Fibroblast of peridontal ligament (primary cell): ENCODE measurements around the gene SAMD4A.

Source experiments
- DNase-seq: peaks from one replicate; pipeline ENCODE4 v3.0.0-alpha.2; 2010; ENCODE audit errors: extremely low read depth

The SAMD4A gene

DNA sequence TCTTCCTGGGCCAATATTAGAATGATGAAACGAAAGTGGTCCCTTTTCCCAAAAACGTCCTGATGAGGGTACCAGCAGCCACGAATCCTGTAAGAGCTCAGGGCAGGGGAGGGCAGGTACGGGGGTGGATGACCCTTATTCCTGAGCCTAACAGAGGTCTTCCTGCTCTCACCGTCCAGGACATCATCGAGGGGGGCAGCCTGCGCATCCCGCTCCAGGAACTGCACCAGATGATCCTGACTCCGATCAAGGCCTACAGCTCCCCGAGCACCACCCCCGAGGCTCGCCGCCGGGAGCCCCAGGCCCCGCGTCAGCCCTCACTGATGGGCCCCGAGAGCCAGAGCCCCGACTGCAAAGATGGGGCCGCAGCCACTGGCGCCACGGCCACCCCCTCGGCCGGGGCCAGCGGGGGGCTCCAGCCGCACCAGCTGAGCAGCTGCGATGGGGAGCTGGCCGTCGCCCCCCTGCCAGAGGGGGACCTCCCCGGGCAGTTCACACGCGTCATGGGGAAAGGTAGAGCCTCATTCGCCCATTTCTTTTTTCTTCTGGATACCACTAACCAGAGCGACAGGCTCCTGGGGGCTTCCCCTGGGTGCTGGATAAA is 193.2 kb downstream of the SAMD4A start:
- no peak for DNase-seq

DNA sequence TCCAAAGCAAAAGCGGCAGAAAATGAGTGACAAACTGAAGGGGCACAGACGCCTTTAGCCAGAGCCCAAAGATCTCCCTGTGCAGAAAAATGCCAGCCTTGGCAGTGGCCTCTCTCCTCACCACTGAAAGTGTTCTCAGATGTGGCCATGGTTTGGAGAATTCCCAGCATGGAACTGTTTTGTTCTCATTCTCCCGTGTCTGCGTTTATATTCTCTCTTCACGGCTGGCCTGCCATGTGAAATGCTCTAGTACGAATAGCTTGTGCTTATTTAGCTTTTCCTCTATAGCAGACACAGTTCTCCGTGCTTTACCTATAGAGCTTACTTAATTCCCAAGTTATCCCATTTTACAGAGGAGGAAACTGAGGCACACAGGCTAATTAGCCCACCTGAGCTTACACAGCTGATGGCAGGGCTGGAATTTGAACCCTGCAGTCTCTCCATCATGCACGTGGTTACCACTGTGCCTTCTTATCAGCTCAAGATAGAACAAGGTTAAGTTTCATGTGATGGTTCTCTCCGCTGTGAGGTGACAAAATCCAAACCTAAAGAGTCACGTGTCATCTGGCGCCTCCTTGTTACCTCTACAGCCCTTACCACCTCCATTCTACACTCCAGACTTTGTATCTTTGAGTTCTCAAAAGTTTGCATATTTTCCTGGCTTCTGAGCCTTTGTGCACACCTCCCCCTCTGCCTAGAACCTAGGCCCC is 194.1 kb downstream of the SAMD4A start:
- DNase-seq: peak; percentile 64

GRCh38 chr14:54761835-54762234 is 194.9 kb downstream of the SAMD4A start:
- no peak for DNase-seq

DNA sequence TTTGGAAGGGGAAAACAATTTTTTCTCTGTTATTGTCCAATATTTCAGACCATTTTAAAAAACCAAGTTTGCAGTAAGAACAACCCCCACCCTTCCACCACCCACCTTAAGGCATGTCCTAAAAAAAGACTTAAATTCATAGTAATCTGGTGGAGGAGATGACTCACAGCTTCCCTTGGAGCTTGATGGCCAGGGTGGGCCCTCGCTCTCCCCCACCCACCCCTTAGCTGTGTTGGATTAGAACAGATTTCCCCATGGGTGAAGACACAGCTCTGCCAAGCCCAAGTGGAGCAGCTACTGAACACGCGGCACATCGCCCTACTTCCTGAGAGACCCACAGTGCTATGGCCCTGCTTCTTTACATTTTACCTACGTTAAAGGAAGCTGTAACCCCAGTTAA is 195.4 kb downstream of the SAMD4A start:
- DNase-seq: peak; percentile 39

DNA sequence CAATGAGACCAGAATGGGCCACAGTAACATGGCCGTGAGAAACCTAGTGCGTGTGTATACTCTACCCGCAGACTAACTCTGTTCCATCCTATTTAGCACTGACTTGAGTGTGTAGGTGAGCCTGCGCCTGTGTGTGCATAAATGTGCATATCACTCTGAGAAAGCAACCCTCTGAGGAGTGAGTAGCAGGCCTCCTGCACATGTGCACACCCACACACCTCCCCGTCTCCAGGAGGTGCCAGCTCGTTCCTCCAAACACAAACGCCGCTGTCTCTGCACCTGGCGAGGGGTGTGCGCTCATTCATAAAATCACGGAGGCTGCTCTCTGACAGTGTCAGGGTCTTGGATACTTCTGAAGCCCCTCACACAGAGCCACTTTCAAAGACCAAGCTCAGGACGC is 196.8 kb downstream of the SAMD4A start:
- DNase-seq: no peak

- no peak for DNase-seq
Observed at GRCh38 chr14:54766276-54767138, 199.6 kb downstream of the SAMD4A start.

GRCh38 chr14:54767139-54767431 is 200.2 kb downstream of the SAMD4A start:
- DNase-seq: no peak

- DNase-seq: no peak
Observed at GRCh38 chr14:54767450-54767849, 200.5 kb downstream of the SAMD4A start.

DNA sequence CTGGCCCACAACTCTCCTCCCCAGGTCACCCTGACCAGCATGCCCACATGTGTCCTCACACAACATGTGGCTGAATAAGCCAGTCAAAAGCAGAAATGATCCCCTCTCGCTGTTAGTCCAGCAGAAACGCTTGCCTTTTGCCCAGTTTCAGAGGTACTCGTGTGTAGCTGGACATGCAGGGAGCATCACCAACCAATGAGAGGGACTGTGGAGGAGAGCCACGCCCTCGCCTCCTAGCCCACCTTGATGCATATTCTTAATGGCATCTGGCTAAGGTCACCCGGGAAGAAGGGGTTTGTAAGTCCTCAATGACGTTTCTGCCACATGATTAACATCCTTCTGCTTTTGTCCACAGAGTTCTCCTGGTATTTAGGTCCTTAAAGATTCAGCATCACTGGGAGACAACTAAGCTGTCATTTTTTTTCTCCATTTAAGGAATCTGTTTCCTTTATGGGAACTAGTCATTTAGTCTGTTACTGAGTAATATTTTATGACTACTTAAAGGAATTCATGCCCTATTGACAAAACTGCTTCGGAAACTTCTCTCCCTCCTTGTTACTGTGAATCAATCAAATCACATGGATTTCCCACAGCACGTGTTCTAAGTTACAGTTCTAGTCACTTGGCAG is 201.7 kb downstream of the SAMD4A start:
- DNase-seq: no peak

GRCh38 chr14:54769951-54770863 is 203.3 kb downstream of the SAMD4A start:
- no peak for DNase-seq

- DNase-seq: no peak
Observed at GRCh38 chr14:54771411-54772027, 204.6 kb downstream of the SAMD4A start.

GRCh38 chr14:54772451-54772881 is 205.5 kb downstream of the SAMD4A start:
- DNase-seq: peak; percentile 35

DNA sequence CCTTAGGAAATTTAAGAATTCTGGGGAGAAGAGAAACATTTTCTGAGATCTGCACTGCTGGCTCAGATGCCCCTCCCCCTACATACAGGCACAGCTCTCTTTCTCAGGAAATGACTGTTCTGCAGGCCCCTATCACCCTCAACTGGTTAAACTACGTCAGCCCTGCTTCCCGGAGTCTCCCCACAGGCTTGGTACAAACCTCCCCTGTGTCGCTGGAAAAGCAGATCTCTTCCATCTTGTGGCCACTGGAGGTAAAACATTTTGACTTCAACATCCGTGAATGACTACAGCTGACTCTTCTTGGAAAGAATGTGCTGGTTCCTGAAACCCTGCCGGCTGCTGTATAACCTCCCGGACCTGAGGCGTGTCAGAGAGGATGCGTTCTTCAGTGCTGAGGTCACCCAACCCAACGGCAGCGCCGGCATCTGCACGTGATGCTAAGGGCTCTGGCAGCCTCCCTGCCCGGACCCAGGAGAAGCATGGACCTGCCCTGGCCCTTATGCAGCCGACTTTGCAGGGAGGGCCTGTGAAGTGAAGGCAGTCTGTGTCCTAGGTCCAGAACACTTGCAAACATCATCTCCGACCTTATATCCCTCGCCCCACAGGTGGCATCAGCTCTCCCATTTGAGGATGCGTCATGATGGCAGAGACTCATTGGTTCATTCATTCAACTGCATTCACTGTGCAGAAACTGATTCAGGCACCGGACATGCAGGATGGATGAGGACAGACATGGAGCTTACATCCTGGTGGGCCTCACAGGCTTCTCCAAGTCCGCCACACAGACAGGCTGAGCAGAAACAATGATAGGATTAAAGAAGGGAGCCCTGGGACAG is 206.5 kb downstream of the SAMD4A start:
- peak; percentile 100 for DNase-seq

DNA sequence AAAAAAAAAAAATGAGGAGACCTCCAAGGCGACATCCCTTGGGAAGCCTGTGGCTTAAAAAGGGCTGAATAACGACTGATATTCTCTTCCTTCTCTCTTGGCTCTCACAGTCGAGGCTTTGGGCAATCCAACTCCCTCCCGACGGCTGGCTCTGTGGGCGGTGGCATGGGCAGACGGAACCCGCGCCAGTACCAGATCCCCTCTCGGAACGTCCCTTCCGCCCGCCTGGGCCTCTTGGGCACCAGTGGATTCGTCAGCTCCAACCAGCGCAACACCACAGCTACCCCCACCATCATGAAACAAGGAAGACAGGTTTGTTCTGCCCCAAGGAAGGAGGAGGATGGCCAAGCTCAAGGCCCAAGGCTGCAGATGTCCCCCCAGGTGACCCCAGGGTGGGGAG is 207.9 kb downstream of the SAMD4A start:
- no peak for DNase-seq

DNA sequence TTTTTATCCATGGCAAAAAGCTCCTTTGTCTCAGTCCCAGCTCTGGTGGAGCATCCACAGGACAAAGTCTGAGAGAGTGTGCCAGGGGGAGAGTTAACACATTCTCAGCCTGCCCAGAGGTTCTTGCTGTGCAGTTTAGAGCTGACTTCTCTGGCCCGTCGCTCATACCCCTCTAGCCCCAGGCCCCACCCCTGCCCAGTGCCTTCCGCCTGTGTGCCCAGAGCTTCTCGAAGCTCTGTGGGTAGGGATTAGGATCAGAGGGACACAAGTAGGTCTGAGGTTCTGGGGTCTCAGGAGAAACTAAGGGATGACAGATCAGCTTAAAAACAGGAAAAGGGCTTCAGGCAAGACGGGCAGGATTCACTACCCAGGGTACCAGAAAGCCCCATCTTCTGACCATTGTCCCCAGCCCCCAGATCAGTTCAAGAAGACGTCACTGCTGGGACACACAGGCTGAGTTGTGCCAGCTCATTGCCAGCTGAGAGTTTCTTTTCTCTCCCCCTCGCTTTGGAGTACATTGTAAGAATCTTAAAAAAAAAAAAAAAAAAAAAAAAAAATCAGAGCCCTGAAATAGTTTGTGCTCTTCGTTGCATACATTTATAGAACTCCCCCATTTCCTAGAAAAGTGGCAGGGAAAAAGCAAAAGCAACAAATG is 208.7 kb downstream of the SAMD4A start:
- no peak for DNase-seq

GRCh38 chr14:54776361-54777001 is 209.6 kb downstream of the SAMD4A start:
- DNase-seq: peak; percentile 86

DNA sequence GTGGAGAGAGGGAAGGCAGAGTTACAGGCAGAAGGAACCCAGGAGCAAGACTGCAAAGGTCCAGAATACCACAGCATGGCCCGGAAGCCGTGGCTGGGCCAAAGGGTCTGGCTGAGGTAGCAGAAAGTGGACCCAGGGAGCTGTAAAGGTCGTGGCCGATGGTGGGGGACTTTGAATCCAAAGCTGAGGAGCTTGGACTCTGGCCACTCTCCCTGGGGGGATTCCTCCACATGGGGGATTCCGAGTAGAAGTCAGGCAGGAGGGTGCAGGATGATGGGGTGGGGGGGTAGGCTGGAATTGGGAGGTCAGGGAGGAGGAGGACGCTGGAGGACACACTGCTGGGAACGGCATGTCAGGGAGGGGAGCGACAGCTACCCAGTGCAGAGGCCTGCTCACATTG is 210.5 kb downstream of the SAMD4A start:
- no peak for DNase-seq

- DNase-seq: no peak
Observed at GRCh38 chr14:54778618-54779345, 211.9 kb downstream of the SAMD4A start.
